A549 (cell line): ENCODE data around the gene SLC10A3. TPM values are rescaled to one million over a fixed set of nuclear protein-coding genes. Genes with fewer than 3 reads are reported as not detected.

Experiments
- ATAC-seq, 2 experiments: fragments of 200-7000 bp in 1 of 2; fragments of >200 bp in 1 of 2; cut with Nextera tagmentation in 1 of 2; cut with Tn5 transposase in 1 of 2; 3 replicates each; pipeline versions ENCODE4 v1.8.0 to v1.9.1; 2018 to 2020; ENCODE audit warnings: mild to moderate bottlenecking in 1 of 2, moderate library complexity in 1 of 2
- CTCF ChIA-PET: fragments of 300-600 bp; sonication (Branson Sonifier 250); formaldehyde crosslinking; extraction: SDS; loops from one replicate; lab custom pipeline; 2021; ENCODE audit warnings: antibody characterized with exemption, inconsistent platforms; lab: Yijun Ruan, JAX
- POLR2A ChIA-PET: fragments of 350-600 bp; formaldehyde crosslinking; extraction: SDS; loops from one replicate; lab custom pipeline; 2021; ENCODE audit warnings: antibody characterized with exemption, inconsistent platforms; lab: Yijun Ruan, JAX
- DNase-seq, 2 experiments: peaks; one replicate each; pipeline versions ENCODE4 v3.0.0 to v3.0.0-alpha.2; 2011 to 2016; ENCODE audit warnings: low read depth in 1 of 2, low spot score in 1 of 2
- FAIRE-seq: peaks from 2 replicates; lab custom pipeline; 2011; peaks lifted over from hg19 to GRCh38; lab: Jason Lieb, UNC
- H3K27ac ChIP-seq, 2 experiments: fragments of >200 bp; sonication (Bioruptor Twin); formaldehyde crosslinking; 3 replicates each; pipeline ENCODE4 v1.5.1; 2016 to 2017
- H3K4me1 ChIP-seq: fragments of >200 bp; sonication (Bioruptor Twin); formaldehyde crosslinking; 3 replicates; pipeline ENCODE4 v1.6.1; 2016
- H3K4me2 ChIP-seq: fragments of >200 bp; sonication (Bioruptor Twin); formaldehyde crosslinking; 3 replicates; pipeline ENCODE4 v1.6.1; 2016
- H3K4me3 ChIP-seq: fragments of >200 bp; sonication (Bioruptor Twin); formaldehyde crosslinking; 3 replicates; pipeline ENCODE4 v1.5.1; 2016
- H3K9me3 ChIP-seq: fragments of >200 bp; sonication (Bioruptor Twin); formaldehyde crosslinking; 3 replicates; pipeline ENCODE4 v1.6.1; 2016
- ATOH8 ChIP-seq: fragments of 250-450 bp; sonication (Bioruptor Pico); IDR thresholded peaks from 2 replicates; pipeline ENCODE4 v1.5.0; 2020; ENCODE audit warnings: low read depth, mild to moderate bottlenecking, moderate library complexity
- BCL3 ChIP-seq: fragments of >200 bp; sonication (Bioruptor Twin); formaldehyde crosslinking; IDR thresholded peaks from 3 replicates; pipeline ENCODE4 v1.6.1; 2016
- BHLHE40 ChIP-seq: IDR thresholded peaks from 2 replicates; pipeline ENCODE4 v1.6.1; 2012; ENCODE audit warnings: low read depth, low read length, inconsistent platforms
- CBX2 ChIP-seq: fragments of 200-600 bp; sonication (generic); IDR thresholded peaks from 2 replicates; pipeline ENCODE4 v1.6.1; 2016; ENCODE audit warnings: low read depth, mild to moderate bottlenecking, borderline replicate concordance
- CBX8 ChIP-seq: fragments of 200-600 bp; sonication (generic); IDR thresholded peaks from 2 replicates; pipeline ENCODE4 v1.6.1; 2016
- CEBPB ChIP-seq, 2 experiments: fragments of >200 bp in 1 of 2; sonication (Bioruptor Twin) in 1 of 2; formaldehyde crosslinking in 1 of 2; IDR thresholded peaks; 2 replicates each; pipeline ENCODE4 v1.6.1; 2012 to 2016
- CHD2 ChIP-seq: fragments of 150-350 bp; IDR thresholded peaks from 2 replicates; pipeline ENCODE4 v1.6.1; 2014; ENCODE audit warnings: low read length; ENCODE audit not compliant: partially characterized antibody
- CHD4 ChIP-seq: fragments of 200-600 bp; sonication (generic); IDR thresholded peaks from 2 replicates; pipeline ENCODE4 v1.6.1; 2016; ENCODE audit warnings: antibody characterized with exemption, mild to moderate bottlenecking, borderline replicate concordance
- CTCF ChIP-seq: fragments of >200 bp; sonication (Bioruptor Twin); formaldehyde crosslinking; IDR thresholded peaks from 3 replicates; pipeline ENCODE4 v1.5.1; 2016
- E2F6 ChIP-seq: IDR thresholded peaks from 2 replicates; pipeline ENCODE4 v1.6.1; 2012; ENCODE audit warnings: low read depth, borderline replicate concordance
- EHF ChIP-seq: fragments of 250-450 bp; sonication (Bioruptor Pico); IDR thresholded peaks from 2 replicates; pipeline ENCODE4 v1.5.0; 2020; ENCODE audit warnings: mild to moderate bottlenecking
- EHMT2 ChIP-seq: fragments of 200-600 bp; sonication (generic); IDR thresholded peaks from 2 replicates; pipeline ENCODE4 v1.6.1; 2016; ENCODE audit warnings: antibody characterized with exemption, low read depth, mild to moderate bottlenecking, moderate library complexity
- ESRRA ChIP-seq: fragments of 150-350 bp; IDR thresholded peaks from 2 replicates; pipeline ENCODE4 v1.6.1; 2014; ENCODE audit warnings: mild to moderate bottlenecking, low read length, borderline replicate concordance
- FOSB ChIP-seq: fragments of 250-450 bp; sonication (Bioruptor Pico); IDR thresholded peaks from 2 replicates; pipeline ENCODE4 v1.5.0; 2020; ENCODE audit warnings: mild to moderate bottlenecking, moderate library complexity
- GATA3 ChIP-seq: IDR thresholded peaks from 2 replicates; pipeline ENCODE4 v1.6.1; 2012; ENCODE audit warnings: borderline replicate concordance
- HOXA7 ChIP-seq: fragments of 250-450 bp; sonication (Bioruptor Pico); IDR thresholded peaks from 2 replicates; pipeline ENCODE4 v1.5.0; 2020; ENCODE audit warnings: mild to moderate bottlenecking, moderate library complexity
- HOXB13 ChIP-seq: fragments of 250-450 bp; sonication (Bioruptor Pico); IDR thresholded peaks from 2 replicates; pipeline ENCODE4 v1.5.0; 2020; ENCODE audit warnings: low read depth, mild to moderate bottlenecking, moderate library complexity
- HOXB5 ChIP-seq: fragments of 250-450 bp; sonication (Bioruptor Pico); IDR thresholded peaks from 2 replicates; pipeline ENCODE4 v1.5.0; 2020; ENCODE audit warnings: mild to moderate bottlenecking, moderate library complexity
- JUN ChIP-seq, 2 experiments: fragments of >200 bp; sonication (Bioruptor Twin); formaldehyde crosslinking; IDR thresholded peaks; 2 replicates in 1 of 2; 3 replicates in 1 of 2; pipeline ENCODE4 v1.6.1; 2016 to 2017
- KDM1A ChIP-seq: fragments of 200-600 bp; sonication (generic); IDR thresholded peaks from 2 replicates; pipeline ENCODE4 v1.6.1; 2016; ENCODE audit warnings: low read depth, mild to moderate bottlenecking
- KDM5A ChIP-seq: fragments of 200-600 bp; sonication (generic); IDR thresholded peaks from 2 replicates; pipeline ENCODE4 v1.6.1; 2016; ENCODE audit warnings: antibody characterized with exemption, mild to moderate bottlenecking
- NPAS2 ChIP-seq: fragments of 250-450 bp; sonication (Bioruptor Pico); IDR thresholded peaks from 2 replicates; pipeline ENCODE4 v1.8.0; 2022; ENCODE audit warnings: mild to moderate bottlenecking, moderate library complexity, borderline replicate concordance
- PBX3 ChIP-seq: IDR thresholded peaks from 2 replicates; pipeline ENCODE4 v1.6.1; 2012
- PHF8 ChIP-seq: fragments of 200-600 bp; sonication (generic); IDR thresholded peaks from 2 replicates; pipeline ENCODE4 v1.6.1; 2016; ENCODE audit warnings: low read depth, mild to moderate bottlenecking, antibody characterized with exemption, moderate library complexity, borderline replicate concordance
- POLR2AphosphoS2 ChIP-seq: conservative IDR thresholded peaks from 2 replicates; pipeline ENCODE4 v1.6.1; 2012; ENCODE audit warnings: low read length, improper control_type of control experiment, inconsistent platforms
- RARB ChIP-seq: fragments of 250-450 bp; sonication (Bioruptor Pico); IDR thresholded peaks from 2 replicates; pipeline ENCODE4 v1.8.0; 2021; ENCODE audit warnings: mild to moderate bottlenecking, moderate library complexity
- RCOR1 ChIP-seq: fragments of 150-350 bp; IDR thresholded peaks from 2 replicates; pipeline ENCODE4 v1.6.1; 2014; ENCODE audit warnings: antibody characterized with exemption, low read length, low read depth
- TFCP2L1 ChIP-seq: fragments of 250-450 bp; sonication (Bioruptor Pico); IDR thresholded peaks from 2 replicates; pipeline ENCODE4 v1.5.0; 2021; ENCODE audit warnings: mild to moderate bottlenecking
- TP53 ChIP-seq: fragments of 250-450 bp; sonication (Bioruptor Pico); IDR thresholded peaks from 2 replicates; pipeline ENCODE4 v1.5.0; 2021; ENCODE audit warnings: mild to moderate bottlenecking, moderate library complexity
- ZFP36 ChIP-seq: fragments of 450-650 bp; IDR thresholded peaks from 2 replicates; pipeline ENCODE4 v1.6.1; 2014; ENCODE audit warnings: borderline replicate concordance; ENCODE audit not compliant: partially characterized antibody
- WGBS: methylation state at CpG from one replicate; pipeline ENCODE4 v1.1.6; 2017; ENCODE audit errors: missing lambda C conversion rate; 5-methylcytosine and 5-hydroxymethylcytosine counted together
- polyA plus RNA-seq, 4 experiments: library from polyadenylated mRNA; depleted of rRNA in 3 of 4; stranded (reverse); fragments of >200 nt; fragmentation: RNase III in 1 of 4; extraction: RNeasy Plus Mini Kit Qiagen cat#74134 plus additional on column Dnase treatment in 1 of 4; gene quantifications; 2 replicates in 3 of 4; 3 replicates in 1 of 4; pipeline ENCODE4 v1.2.3, GENCODE V29; 2011 to 2017

SLC10A3 gene
- polyA plus RNA-seq, 2 of the 4 experiments (the other 2 are of a cell fraction) = 9.0 to 21.7 TPM

GRCh38 chrX:154526901-154527675, 36.7 kb upstream of the SLC10A3 start (continued):
- TF ChIP-seq PHF8 (no peak), NPAS2 (CRISPR knock-in tag) (no peak)

GRCh38 chrX:154525606-154526490, 35.4 kb upstream of the SLC10A3 start:
- DNase-seq (peak in 1 of 2 experiments; percentile 57), FAIRE-seq (no peak), ATAC-seq (peak in 1 of 2 experiments; percentile 2; a peak in 1 of 6 replicates)
- Histone ChIP-seq H3K4me2 (peak overlapping the region; percentile 49; the same call in 1 of the 3 replicates), H3K9me3 (no peaks in the 10 kb centered on the region), H3K4me3 (no peak overlapping the region), H3K4me1 (peaks cover 57% of the 10 kb centered on the region), H3K27ac (peak overlapping the region; percentile 72 to 93)
- ChIA-PET CTCF (interaction anchor here (1.1 to 3.6 kb wide), 6 partner anchors 8 to 223 kb away, joined by 3 to 20 read pairs (median 9); partner anchors contain the start of gene SLC10A3), POLR2A (interaction anchor here (1.3 to 1.8 kb wide), 2 partner anchors 36 to 153 kb away, joined by 4 to 6 read pairs; partner anchors contain the start of gene SLC10A3)
- 73% methylated on average over 14 of the region's 14 CpGs for WGBS
- peak; percentile 34; the same call in 1 of the 2 replicates for TF ChIP-seq TFCP2L1 (CRISPR knock-in tag)
- no peak for TF ChIP-seq CHD2
- TF ChIP-seq ZFP36 = no peak
- TF ChIP-seq E2F6 = no peak
- 0 out of 2 replicates have a peak, but pooled peaks have one; percentile 63 for TF ChIP-seq POLR2AphosphoS2
- TF ChIP-seq EHMT2 = no peak
- peak; percentile 29 to 85; a peak in 3 of 4 replicates for TF ChIP-seq CEBPB (IDR thresholded peaks at IDR 0.05)
- TF ChIP-seq RARB (CRISPR knock-in tag) = peak; percentile 91
- no peak for TF ChIP-seq GATA3
- peak; percentile 96 for TF ChIP-seq HOXA7 (CRISPR knock-in tag)
- no peak for TF ChIP-seq CBX2
- TF ChIP-seq KDM5A = no peak
- no peak for TF ChIP-seq ESRRA
- no peak for TF ChIP-seq HOXB13 (CRISPR knock-in tag)
- no peak for TF ChIP-seq CHD4
- TF ChIP-seq TP53 (CRISPR knock-in tag) = peak; percentile 77; the same call in 1 of the 2 replicates
- TF ChIP-seq FOSB (CRISPR knock-in tag) = peak; percentile 88
- TF ChIP-seq PBX3 = peak; percentile 70
- no peak for TF ChIP-seq BCL3
- TF ChIP-seq HOXB5 = no peak
- TF ChIP-seq CTCF = no peak
- TF ChIP-seq CBX8 = no peak
- TF ChIP-seq RCOR1 = no peak
- no peak for TF ChIP-seq ATOH8 (CRISPR knock-in tag)
- no peak for TF ChIP-seq BHLHE40
- 0 out of 5 replicates have a peak, but pooled peaks of 1 of the 2 experiments have one; percentile 15 for TF ChIP-seq JUN (IDR thresholded peaks at IDR 0.05)
- TF ChIP-seq KDM1A = no peak
- no peak; the same call in 1 of the 2 replicates for TF ChIP-seq EHF
